Measurements from ENCODE around the gene PRR35.

The PRR35 gene

GRCh38 chr16:548586-548985 lies 11.6 kb upstream of the PRR35 start:
- Histone ChIP-seq H3K36me3 (ENCODE audit: low read depth) (peaks cover 12% of the 10 kb centered on the region), H3K27ac (ENCODE audit: poor library complexity, severe bottlenecking) (no peak overlapping the region), H3K4me1 (ENCODE audit: insufficient read depth, poor library complexity, severe bottlenecking) (no peaks in the 10 kb centered on the region), H3K4me3 (ENCODE audit: severe bottlenecking) (no peak overlapping the region), H3K9me3 (ENCODE audit: severe bottlenecking) (no peaks in the 10 kb centered on the region), H3K27me3 (ENCODE audit: insufficient read depth, poor library complexity, severe bottlenecking) (no peaks in the 10 kb centered on the region)
- no peak for DNase-seq (ENCODE audit: low spot score)
- no peak for ATAC-seq (ENCODE audit: low read depth)
- no peak for TF ChIP-seq CTCF (IDR thresholded peaks at IDR 0.05; ENCODE audit: poor library complexity, severe bottlenecking)

GRCh38 chr16:549544-550263 lies 10.5 kb upstream of the PRR35 start:
- peaks cover 12% of the 10 kb centered on the region for H3K36me3 ChIP-seq (ENCODE audit: low read depth)
- ATAC-seq (ENCODE audit: low read depth) (no peak), DNase-seq (ENCODE audit: low spot score) (no peak)
- no peak overlapping the region for H3K27ac ChIP-seq (ENCODE audit: poor library complexity, severe bottlenecking)
- no peaks in the 10 kb centered on the region for H3K9me3 ChIP-seq (ENCODE audit: severe bottlenecking)
- H3K4me1 ChIP-seq (ENCODE audit: insufficient read depth, poor library complexity, severe bottlenecking): no peaks in the 10 kb centered on the region
- no peak for TF ChIP-seq CTCF (IDR thresholded peaks at IDR 0.05; ENCODE audit: poor library complexity, severe bottlenecking)
- H3K4me3 ChIP-seq (ENCODE audit: severe bottlenecking): no peak overlapping the region
- no peaks in the 10 kb centered on the region for H3K27me3 ChIP-seq (ENCODE audit: insufficient read depth, poor library complexity, severe bottlenecking)

GRCh38 chr16:551210-551609 lies 9.0 kb upstream of the PRR35 start:
- H3K36me3 ChIP-seq (ENCODE audit: low read depth): peaks cover 12% of the 10 kb centered on the region
- no peaks in the 10 kb centered on the region for H3K4me1 ChIP-seq (ENCODE audit: insufficient read depth, poor library complexity, severe bottlenecking)
- H3K27ac ChIP-seq (ENCODE audit: poor library complexity, severe bottlenecking): no peak overlapping the region
- no peaks in the 10 kb centered on the region for H3K9me3 ChIP-seq (ENCODE audit: severe bottlenecking)
- H3K27me3 ChIP-seq (ENCODE audit: insufficient read depth, poor library complexity, severe bottlenecking): no peaks in the 10 kb centered on the region
- DNase-seq (ENCODE audit: low spot score): no peak
- H3K4me3 ChIP-seq (ENCODE audit: severe bottlenecking): no peak overlapping the region
- no peak for ATAC-seq (ENCODE audit: low read depth)
- no peak for TF ChIP-seq CTCF (IDR thresholded peaks at IDR 0.05; ENCODE audit: poor library complexity, severe bottlenecking)

- no peak overlapping the region for H3K27ac ChIP-seq (ENCODE audit: poor library complexity, severe bottlenecking)
- DNase-seq (ENCODE audit: low spot score) (no peak), ATAC-seq (ENCODE audit: low read depth) (no peak)
- H3K4me1 ChIP-seq (ENCODE audit: insufficient read depth, poor library complexity, severe bottlenecking): no peaks in the 10 kb centered on the region
- H3K4me3 ChIP-seq (ENCODE audit: severe bottlenecking): no peak overlapping the region
- no peaks in the 10 kb centered on the region for H3K27me3 ChIP-seq (ENCODE audit: insufficient read depth, poor library complexity, severe bottlenecking)
- H3K36me3 ChIP-seq (ENCODE audit: low read depth): peaks cover 12% of the 10 kb centered on the region
- no peak for TF ChIP-seq CTCF (IDR thresholded peaks at IDR 0.05; ENCODE audit: poor library complexity, severe bottlenecking)
- no peaks in the 10 kb centered on the region for H3K9me3 ChIP-seq (ENCODE audit: severe bottlenecking)
Measured at GRCh38 chr16:552171-552570, 8.0 kb upstream of the PRR35 start.

GRCh38 chr16:553601-554296 lies 6.4 kb upstream of the PRR35 start:
- Histone ChIP-seq H3K4me3 (ENCODE audit: severe bottlenecking) (no peak overlapping the region), H3K27me3 (ENCODE audit: insufficient read depth, poor library complexity, severe bottlenecking) (peaks cover 6% of the 10 kb centered on the region), H3K36me3 (ENCODE audit: low read depth) (peaks cover 9% of the 10 kb centered on the region), H3K27ac (ENCODE audit: poor library complexity, severe bottlenecking) (peak overlapping the region; percentile 62), H3K9me3 (ENCODE audit: severe bottlenecking) (no peaks in the 10 kb centered on the region), H3K4me1 (ENCODE audit: insufficient read depth, poor library complexity, severe bottlenecking) (no peaks in the 10 kb centered on the region)
- no peak for DNase-seq (ENCODE audit: low spot score)
- no peak for TF ChIP-seq CTCF (IDR thresholded peaks at IDR 0.05; ENCODE audit: poor library complexity, severe bottlenecking)
- ATAC-seq (ENCODE audit: low read depth): no peak
